BLaER1 (cell line): ENCODE measurements around the gene GSTT4.
"Not testable (repeated sequence)": the region's sequence is repeated elsewhere in the genome, so short reads cannot be mapped to it uniquely, and the experiment has no call there.

ENCODE experiments used
- H3K27ac ChIP-seq: shearing (Covaris generic); formaldehyde crosslinking; 2 replicates; pipeline ENCODE4 v1.8.1; 2022
- H3K27me3 ChIP-seq: shearing (Covaris generic); formaldehyde crosslinking; 2 replicates; pipeline ENCODE4 v1.8.1; 2022
- H3K36me3 ChIP-seq: shearing (Covaris generic); formaldehyde crosslinking; 2 replicates; pipeline ENCODE4 v1.8.1; 2022
- H3K4me1 ChIP-seq: shearing (Covaris generic); formaldehyde crosslinking; 2 replicates; pipeline ENCODE4 v1.8.1; 2022
- H3K4me2 ChIP-seq: shearing (Covaris generic); formaldehyde crosslinking; 2 replicates; pipeline ENCODE4 v1.8.1; 2022
- H3K4me3 ChIP-seq: shearing (Covaris generic); formaldehyde crosslinking; 2 replicates; pipeline ENCODE4 v1.8.1; 2022
- H3K9ac ChIP-seq: shearing (Covaris generic); formaldehyde crosslinking; 2 replicates; pipeline ENCODE4 v1.8.1; 2022
- H3K9me3 ChIP-seq: shearing (Covaris generic); formaldehyde crosslinking; 2 replicates; pipeline ENCODE4 v1.8.1; 2022
- H4K20me1 ChIP-seq: shearing (Covaris generic); formaldehyde crosslinking; 2 replicates; pipeline ENCODE4 v1.8.1; 2022
- Cebpa-rat ChIP-seq: shearing (Covaris generic); IDR thresholded peaks from 2 replicates; pipeline ENCODE4 v1.8.1; 2022

The GSTT4 gene

DNA sequence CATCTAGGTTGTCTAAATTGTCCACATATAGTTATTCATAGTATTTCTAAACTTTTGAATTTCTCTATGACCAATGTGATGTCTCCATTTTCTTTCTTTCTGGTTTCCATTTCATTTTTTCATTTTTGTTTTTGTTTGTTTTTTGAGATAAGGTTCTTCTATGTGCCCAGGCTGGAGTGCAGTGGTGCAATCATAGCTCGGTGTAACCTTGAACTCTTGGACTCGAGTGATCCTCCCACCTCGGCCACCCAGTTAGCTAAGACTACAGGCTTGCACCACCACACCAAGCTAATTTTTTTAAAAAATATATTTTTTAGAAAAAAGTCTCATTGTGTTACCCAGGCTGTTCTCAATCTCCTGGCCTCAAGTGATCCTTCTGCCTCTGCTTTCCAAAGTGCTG, 8.2 kb downstream of the GSTT4 start:
- Histone ChIP-seq H3K9ac (no peak overlapping the region), H3K27ac (no peak overlapping the region), H3K4me3 (no peak overlapping the region), H3K27me3 (no peaks in the 10 kb centered on the region), H3K36me3 (no peaks in the 10 kb centered on the region), H3K4me2 (no peak overlapping the region), H4K20me1 (no peaks in the 10 kb centered on the region), H3K4me1 (no peaks in the 10 kb centered on the region), H3K9me3 (no peaks in the 10 kb centered on the region)
- TF ChIP-seq Cebpa-rat: no peak

DNA sequence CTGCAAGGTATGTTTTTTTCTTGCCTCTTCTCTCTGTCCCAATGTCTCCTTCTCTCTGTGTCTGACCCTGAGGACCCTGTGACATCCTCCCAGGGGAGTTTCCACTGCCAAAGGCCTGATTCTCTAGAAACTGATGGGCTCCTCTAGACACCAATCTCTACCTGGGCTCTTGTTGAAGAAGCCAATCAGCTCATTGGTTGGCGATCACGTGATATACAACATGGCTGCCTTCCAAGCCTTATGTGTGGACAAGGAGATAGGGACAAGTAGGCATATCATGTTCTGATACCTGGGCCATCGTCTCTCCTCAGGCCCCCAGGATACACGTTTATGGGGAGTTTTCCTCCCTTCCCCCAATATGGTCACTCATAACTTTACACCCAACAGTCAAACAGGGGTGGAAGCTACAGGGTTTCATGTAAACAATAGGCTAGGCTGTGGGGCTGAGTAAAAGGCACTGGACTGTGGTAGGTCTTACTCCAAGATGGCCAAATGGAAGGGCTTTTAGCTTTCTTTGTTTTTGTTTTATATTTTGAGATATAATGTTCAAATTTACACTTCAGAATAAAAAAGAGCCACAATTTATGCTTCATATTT, 11.6 kb downstream of the GSTT4 start:
- H4K20me1 ChIP-seq, H3K27ac ChIP-seq, H3K4me1 ChIP-seq, H3K4me3 ChIP-seq, H3K9ac ChIP-seq, H3K36me3 ChIP-seq, H3K9me3 ChIP-seq, H3K4me2 ChIP-seq, H3K27me3 ChIP-seq: not testable (repeated sequence)

DNA sequence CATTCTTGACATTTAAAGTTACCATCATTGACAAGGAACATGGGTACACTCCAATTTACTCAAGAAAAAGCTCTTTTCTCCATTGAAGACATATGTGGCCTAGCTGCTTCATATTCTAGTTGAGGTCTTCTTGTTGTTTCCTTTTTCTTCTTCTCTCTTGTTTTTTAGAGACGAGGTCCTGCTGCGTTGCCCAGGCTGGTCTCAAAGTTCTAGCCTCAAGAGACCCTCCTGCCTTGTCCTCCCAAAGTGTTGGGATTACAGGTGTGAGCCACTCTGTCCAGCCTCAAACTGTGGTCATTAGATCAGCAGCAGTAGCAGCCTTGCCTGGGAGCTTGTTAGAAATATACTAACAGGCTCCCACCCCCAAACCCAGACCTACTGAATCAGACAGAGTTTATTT, 12.2 kb downstream of the GSTT4 start:
- not testable (repeated sequence) for H3K4me2 ChIP-seq, H3K36me3 ChIP-seq

DNA sequence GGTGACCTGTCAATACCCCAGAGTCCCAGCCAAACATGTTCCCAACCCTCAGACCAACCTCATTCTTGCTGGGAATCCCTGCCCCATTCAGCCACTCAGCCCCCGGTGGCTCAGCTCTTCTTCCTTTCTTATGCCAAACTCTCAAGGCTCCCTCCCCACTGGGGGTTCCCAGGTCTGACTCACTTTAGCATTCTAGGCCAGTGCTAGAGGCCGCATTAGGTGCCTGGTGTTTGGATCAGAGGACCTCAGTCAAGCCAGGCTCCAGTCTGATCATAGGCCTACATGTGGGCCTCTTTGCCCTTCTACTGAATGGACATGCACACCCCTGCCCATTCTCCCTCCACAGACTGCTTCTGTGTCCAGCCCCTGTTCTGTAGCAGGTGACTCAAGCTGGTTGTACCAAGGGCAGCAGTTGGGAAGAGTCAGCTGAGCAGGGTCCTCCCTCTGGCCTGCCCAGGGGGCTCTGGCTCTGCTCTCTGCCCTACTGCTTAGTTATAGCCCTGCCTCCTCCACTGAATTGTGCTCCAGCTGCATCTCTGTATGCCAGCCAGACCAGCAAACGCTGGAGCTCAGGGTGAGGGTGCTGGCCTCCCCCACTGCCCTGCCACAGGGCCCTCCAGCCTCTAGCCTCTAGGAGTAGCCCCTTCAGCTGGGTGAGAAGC, 15.5 kb downstream of the GSTT4 start:
- H3K4me3 ChIP-seq, H3K4me1 ChIP-seq, H3K27me3 ChIP-seq, H3K4me2 ChIP-seq, H3K9me3 ChIP-seq, H3K27ac ChIP-seq, H3K9ac ChIP-seq, H4K20me1 ChIP-seq, H3K36me3 ChIP-seq: not testable (repeated sequence)

More for the DNA sequence above, 12.2 kb downstream of the GSTT4 start:
- not testable (repeated sequence) for H3K9ac ChIP-seq, H3K4me3 ChIP-seq, H3K9me3 ChIP-seq, H3K27me3 ChIP-seq, H3K4me1 ChIP-seq, H4K20me1 ChIP-seq, H3K27ac ChIP-seq

DNA sequence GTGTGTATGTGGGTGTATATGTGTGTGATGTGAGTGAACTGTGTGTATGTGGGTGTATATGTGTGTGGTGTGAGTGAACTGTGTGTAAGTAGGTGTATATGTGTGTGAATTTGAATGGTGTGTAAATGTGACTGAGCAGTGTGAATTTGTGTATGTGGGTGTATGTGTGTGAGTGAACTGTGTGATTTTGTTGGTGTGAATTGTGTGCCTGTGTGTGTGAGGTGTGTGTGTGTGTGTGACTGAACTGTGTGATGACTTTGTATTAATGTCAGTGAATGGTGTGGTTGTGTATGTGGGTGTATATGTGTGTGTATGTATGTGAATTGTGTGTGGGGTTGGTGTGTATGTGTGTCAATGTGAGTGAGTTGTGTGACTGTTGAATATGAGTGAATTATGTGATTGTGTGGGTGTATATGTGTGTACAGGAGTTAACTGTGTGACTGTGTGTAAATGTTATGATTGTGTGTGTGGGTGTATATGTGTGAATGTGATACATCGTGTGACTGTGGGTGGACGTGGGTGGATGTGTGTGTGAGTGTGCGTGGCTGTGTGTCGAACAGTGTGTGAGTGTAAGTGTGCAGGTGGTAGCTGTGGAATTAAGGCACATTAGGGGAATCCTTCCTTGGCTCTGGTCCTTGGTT, 18.6 kb downstream of the GSTT4 start:
- H3K4me3 ChIP-seq, H3K9ac ChIP-seq, H3K4me2 ChIP-seq, H3K27ac ChIP-seq, H3K9me3 ChIP-seq, H3K36me3 ChIP-seq, H3K4me1 ChIP-seq, H4K20me1 ChIP-seq, H3K27me3 ChIP-seq: not testable (repeated sequence)

DNA sequence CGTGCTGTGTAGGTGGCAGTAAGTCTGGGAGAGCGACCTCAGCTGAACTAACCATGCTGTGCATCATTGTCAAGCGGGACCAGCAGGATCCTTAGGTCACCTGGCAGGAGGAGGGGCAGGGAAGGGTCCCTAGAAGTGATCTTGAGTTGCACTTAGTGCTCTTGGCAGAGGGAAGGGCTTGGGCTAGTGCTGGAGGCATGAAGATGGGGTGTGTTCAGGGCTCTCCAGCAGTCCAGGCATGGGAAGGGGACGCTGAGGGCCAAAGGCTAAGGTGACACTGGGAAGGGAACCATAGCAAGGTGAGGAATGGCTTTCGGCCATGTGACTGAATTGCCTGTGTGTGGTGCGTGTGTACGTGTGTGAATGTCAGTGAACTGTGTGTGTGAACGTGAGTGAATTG, 19.2 kb downstream of the GSTT4 start:
- H3K9me3 ChIP-seq, H3K27me3 ChIP-seq, H4K20me1 ChIP-seq, H3K36me3 ChIP-seq, H3K27ac ChIP-seq, H3K4me2 ChIP-seq, H3K4me3 ChIP-seq, H3K4me1 ChIP-seq, H3K9ac ChIP-seq: not testable (repeated sequence)

DNA sequence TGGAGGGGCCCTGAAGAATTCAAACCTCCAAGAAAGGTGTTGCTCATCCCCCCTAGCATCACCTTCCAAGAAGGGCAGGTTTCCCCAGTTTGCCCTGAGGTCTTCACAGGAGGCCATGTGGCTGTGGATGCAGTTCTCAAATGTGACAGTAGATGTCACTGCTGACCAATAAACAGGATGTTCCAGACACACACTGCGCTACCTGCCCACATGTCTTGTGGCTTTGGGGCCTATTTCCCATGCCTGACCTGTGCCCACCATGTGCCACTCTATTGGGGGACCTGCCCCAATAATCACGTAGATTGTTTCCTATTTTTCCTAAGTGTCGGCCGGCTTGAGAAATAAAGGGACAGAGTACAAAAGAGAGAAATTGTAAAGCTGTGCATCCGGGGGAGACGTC, 20.8 kb downstream of the GSTT4 start:
- no peak overlapping the region for H3K27ac ChIP-seq
- H3K9ac ChIP-seq: no peak overlapping the region
- no peak overlapping the region for H3K4me3 ChIP-seq
- no peaks in the 10 kb centered on the region for H3K4me1 ChIP-seq
- H4K20me1 ChIP-seq: no peaks in the 10 kb centered on the region
- no peaks in the 10 kb centered on the region for H3K9me3 ChIP-seq
- peaks cover 10% of the 10 kb centered on the region for H3K27me3 ChIP-seq
- H3K36me3 ChIP-seq: no peaks in the 10 kb centered on the region
- TF ChIP-seq Cebpa-rat: no peak
- H3K4me2 ChIP-seq: no peak overlapping the region

DNA sequence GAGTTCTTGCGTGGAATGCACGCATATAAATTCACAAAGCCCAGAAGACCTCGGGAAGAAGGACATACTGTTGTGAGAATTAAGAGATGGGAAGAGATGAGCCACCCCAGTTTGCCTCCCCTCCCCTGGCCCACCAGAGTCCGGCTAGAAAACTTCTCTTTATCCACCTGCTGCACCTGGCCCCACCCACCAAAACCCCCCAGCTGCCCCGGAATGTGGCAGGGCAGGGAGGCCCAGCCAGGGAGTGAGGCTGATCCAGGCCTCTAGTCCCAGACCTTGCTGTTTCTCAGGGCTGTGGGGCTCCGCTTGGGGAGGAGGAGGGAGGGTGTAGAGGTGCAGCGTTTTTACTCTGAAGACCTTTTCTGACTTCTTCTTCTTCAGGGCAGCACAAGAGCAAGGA, 24.7 kb downstream of the GSTT4 start:
- not testable (repeated sequence) for H3K4me3 ChIP-seq, H3K4me2 ChIP-seq, H3K4me1 ChIP-seq, H3K27ac ChIP-seq, H3K9me3 ChIP-seq, H4K20me1 ChIP-seq, H3K36me3 ChIP-seq, H3K9ac ChIP-seq
- H3K27me3 ChIP-seq: peaks cover 10% of the 10 kb centered on the region

DNA sequence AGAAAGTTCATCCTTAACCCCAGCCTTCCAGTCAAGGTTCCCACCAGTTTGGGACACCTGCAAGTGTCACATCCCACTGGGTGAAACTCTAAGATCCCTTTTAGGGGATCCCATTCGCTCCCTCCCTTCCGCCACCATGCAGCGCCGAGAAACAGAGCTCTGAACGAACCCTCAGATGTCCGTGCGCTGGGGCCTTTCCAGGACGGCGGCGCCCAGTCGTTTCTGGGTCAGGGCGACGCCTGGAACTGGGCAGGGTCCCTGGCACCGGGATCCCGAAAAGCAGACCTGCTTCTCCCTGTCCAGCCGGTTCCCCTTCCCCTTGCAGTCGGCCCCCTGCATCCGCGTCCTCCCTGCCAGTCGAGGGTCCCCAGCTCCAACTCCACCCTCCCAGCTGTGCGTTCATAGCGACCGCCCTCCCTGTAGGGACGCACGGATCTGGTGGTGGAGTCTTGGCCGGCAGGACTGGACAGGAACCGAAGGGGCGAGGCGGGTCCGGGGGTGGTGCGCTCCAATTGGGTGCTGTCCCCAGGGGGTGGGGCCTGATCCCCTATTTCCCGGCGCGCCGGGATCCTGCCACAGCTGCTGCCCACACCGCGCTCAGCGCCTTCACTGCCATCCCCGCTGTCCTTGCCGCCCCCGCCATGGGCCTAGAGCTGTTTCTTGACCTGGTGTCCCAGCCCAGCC, 25.6 kb downstream of the GSTT4 start, which contains the start of gene GSTT2:
GSTT2 (plus strand) TSS at position 578 of the 684 bp plus-strand sequence.
- not testable (repeated sequence) for H4K20me1 ChIP-seq, H3K4me3 ChIP-seq, H3K9ac ChIP-seq, H3K27ac ChIP-seq, H3K9me3 ChIP-seq, H3K4me2 ChIP-seq, H3K36me3 ChIP-seq, H3K4me1 ChIP-seq
- H3K27me3 ChIP-seq: peaks cover 10% of the 10 kb centered on the region

DNA sequence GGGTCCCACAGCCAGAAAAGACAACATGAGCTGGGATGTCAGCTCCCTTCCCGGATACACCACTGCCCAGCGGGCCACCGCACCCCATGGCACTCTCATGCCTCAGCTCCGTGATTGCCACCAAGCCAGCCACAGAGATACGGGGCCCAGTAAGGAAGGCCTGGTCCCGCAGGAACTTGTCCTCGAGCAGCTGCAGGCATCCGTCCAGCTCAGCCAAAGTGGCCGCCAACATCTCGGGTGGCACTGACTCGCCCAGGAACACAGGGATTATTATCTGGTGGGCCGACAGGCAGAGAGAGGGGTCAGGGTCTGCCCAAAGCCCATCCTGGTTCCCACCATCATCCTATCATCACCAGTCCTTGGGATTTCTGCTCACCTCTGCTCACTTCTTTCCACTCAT, 27.9 kb downstream of the GSTT4 start:
- not testable (repeated sequence) for H3K4me1 ChIP-seq, H3K4me2 ChIP-seq, H3K9ac ChIP-seq, H3K36me3 ChIP-seq, H3K4me3 ChIP-seq, H3K9me3 ChIP-seq, H4K20me1 ChIP-seq, H3K27ac ChIP-seq
- H3K27me3 ChIP-seq: peaks cover 10% of the 10 kb centered on the region

DNA sequence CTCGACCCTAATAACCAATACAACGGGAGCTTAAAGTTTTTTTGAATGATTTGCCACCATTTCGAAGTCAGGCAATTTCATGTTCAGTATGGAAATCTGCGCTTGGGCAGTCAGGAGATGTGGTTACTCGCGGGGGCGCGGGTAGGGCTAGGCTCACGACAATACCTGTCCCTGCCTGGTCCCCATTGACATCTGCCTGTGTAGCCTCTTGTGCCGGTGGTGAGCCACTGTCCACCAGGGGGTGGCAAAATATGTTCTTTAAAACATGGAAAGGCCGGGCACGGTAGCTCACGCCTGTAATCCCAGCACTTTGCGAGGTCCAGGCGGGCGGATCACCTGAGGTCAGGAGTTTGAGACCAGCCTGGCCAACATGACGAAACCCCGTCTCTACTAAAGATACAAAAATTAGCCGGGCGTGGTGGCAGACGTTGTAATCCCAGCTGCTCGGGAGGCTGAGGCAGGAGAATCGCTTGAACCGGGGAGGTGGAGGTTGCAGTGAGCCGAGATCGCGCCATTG, 30.4 kb downstream of the GSTT4 start:
- H3K9ac ChIP-seq, H3K4me2 ChIP-seq, H3K27ac ChIP-seq, H3K27me3 ChIP-seq, H3K4me3 ChIP-seq, H3K9me3 ChIP-seq: not testable (repeated sequence)
- peaks cover 21% of the 10 kb centered on the region for H3K36me3 ChIP-seq
- peaks cover 21% of the 10 kb centered on the region for H4K20me1 ChIP-seq
- H3K4me1 ChIP-seq: peaks cover 18% of the 10 kb centered on the region

DNA sequence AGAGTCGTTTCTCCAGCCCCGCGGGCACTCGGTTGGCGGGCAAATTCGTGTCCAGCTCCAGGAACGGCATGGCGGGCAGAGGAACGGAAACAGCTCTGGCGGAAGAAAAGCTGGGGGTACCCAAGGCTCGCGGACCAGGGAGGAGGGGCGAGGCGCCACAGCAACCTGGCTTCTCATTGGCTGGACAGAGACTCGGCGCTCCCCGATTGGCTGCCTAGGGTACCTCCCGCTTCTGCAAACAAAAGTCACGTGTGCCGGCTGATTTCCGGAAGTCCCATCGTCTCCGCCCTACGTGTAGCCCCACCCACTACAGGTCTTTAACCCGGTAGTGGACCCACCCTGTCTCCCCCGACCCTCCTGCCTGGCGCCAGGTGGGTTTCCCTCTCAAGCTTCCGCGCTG, 30.9 kb downstream of the GSTT4 start, which contains the start of gene DDT:
DDT (minus strand) TSS at position 97 of the 400 bp plus-strand sequence; CDS start at position 70, 27 bp downstream.
- H3K4me1 ChIP-seq: peaks cover 24% of the 10 kb centered on the region
- not testable (repeated sequence) for H3K27me3 ChIP-seq, H3K4me2 ChIP-seq, H3K9me3 ChIP-seq, H3K4me3 ChIP-seq, H3K9ac ChIP-seq, H3K27ac ChIP-seq
- H4K20me1 ChIP-seq: peaks cover 26% of the 10 kb centered on the region
- peaks cover 27% of the 10 kb centered on the region for H3K36me3 ChIP-seq

DNA sequence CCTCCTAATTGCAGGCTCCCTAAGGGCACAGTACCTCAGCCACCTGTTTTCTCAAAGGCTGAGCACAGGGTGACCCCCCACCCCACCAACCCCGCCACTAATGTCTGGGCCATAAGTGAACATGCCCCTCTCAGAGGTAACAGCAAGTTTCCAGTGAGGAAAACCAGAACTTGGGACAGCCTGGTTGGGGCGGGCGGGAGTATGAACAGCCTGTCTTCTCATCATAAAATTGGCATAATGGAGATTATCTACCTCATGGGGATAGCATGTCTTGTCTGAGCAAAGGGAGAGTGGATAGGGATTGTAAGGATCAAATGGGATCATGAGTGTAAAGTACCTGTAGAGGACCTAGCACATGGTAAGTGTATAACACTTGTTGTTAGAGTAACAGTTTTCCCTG, 33.3 kb downstream of the GSTT4 start:
- H3K4me3 ChIP-seq, H3K9ac ChIP-seq, H3K27ac ChIP-seq, H3K9me3 ChIP-seq, H3K27me3 ChIP-seq: not testable (repeated sequence)
- peaks cover 29% of the 10 kb centered on the region for H3K4me1 ChIP-seq
- peaks cover 31% of the 10 kb centered on the region for H3K36me3 ChIP-seq
- H4K20me1 ChIP-seq: peaks cover 31% of the 10 kb centered on the region
- H3K4me2 ChIP-seq: peak overlapping the region; percentile 9; the same call in 1 of the 2 replicates
